ENCODE results near the gene EFCAB6. TPM values are rescaled to one million over a fixed set of nuclear protein-coding genes. Genes with fewer than 3 reads are reported as not detected.
A peak's percentile ranks its signal among the peaks of the same experiment; 100 is the strongest.

Gene EFCAB6
- total RNA-seq, 1 donor from 2014 or later: 3.6 TPM

DNA sequence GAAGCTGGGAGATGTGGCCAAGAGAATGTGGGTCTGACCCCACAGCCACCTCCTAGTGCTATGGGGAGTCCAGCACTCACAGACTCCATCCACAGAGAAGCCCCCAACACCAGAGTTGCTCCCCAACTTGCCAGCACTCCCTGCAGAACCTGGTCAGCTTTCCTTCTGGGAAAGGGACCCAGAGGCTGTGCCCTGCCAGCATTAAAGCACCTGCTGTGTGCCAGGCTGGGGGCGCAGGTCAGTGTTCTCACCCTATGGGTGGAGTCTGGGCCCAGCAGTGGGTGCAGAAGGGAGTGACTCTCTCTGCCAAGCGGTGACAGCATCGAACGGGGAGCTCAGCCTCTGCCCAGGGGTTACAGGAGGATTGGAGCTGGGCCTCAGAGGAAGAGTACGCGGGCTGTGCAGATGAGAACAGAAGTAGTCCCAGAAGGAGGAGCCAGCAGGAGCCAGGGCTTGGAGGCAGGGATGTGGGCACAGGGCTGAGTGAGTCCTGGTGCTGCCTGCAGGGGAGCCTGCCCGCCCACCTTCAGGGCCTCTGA lies 285.9 kb downstream of the EFCAB6 start:
- H3K9me3 ChIP-seq: no peaks in the 10 kb centered on the region
- no peak overlapping the region for H3K27ac ChIP-seq
- ATAC-seq (no peak), DNase-seq (peak; percentile 40)
- TF ChIP-seq, protein P1, sequence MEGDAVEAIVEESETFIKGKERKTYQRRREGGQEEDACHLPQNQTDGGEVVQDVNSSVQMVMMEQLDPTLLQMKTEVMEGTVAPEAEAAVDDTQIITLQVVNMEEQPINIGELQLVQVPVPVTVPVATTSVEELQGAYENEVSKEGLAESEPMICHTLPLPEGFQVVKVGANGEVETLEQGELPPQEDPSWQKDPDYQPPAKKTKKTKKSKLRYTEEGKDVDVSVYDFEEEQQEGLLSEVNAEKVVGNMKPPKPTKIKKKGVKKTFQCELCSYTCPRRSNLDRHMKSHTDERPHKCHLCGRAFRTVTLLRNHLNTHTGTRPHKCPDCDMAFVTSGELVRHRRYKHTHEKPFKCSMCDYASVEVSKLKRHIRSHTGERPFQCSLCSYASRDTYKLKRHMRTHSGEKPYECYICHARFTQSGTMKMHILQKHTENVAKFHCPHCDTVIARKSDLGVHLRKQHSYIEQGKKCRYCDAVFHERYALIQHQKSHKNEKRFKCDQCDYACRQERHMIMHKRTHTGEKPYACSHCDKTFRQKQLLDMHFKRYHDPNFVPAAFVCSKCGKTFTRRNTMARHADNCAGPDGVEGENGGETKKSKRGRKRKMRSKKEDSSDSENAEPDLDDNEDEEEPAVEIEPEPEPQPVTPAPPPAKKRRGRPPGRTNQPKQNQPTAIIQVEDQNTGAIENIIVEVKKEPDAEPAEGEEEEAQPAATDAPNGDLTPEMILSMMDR (IDR thresholded peaks at IDR 0.05): no peak
- H3K36me3 ChIP-seq: no peaks in the 10 kb centered on the region
- no peaks in the 10 kb centered on the region for H3K27me3 ChIP-seq
- intact Hi-C loops (cut with DNase I): no loop called here
- H3K4me1 ChIP-seq: no peaks in the 10 kb centered on the region
- no peak overlapping the region for H3K4me3 ChIP-seq

DNA sequence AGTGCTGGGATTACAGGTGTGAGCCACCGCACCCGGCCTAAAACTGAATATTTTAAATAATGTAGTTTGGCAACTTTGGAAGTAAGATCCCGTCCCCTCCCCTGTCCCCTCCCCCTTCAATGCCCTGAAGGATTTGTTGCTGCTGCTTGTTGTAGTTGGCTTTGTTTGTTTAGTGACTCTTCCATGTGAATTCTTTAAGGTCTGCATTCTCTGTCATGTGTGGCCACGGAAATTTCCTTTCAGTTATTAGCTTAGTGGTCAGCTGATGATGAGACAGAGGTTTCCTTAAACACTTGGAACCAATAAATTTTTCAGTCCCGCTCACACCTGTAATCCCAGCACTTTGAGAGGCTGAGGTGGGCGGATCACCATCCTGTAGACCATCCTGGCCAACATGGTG lies 290.4 kb downstream of the EFCAB6 start:
- ATAC-seq: no peak

DNA sequence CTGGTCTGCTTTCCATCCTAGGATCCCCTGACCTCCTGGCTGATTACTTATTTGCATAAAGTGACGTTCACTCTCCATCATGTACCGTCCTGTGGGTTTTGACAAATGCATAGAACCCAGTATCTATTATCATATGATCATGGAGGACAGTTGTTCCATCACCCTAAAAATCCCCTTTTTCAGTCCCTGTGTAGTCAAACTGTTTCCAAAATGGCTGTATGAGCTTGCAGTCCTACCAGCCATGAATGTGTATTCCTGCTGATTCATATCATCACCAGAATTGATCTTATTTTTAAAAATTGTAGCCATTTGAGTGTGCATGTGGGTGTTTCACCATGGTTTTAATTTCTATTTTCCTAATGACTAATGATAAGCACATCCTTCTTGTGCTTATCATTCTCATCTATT lies 291.5 kb downstream of the EFCAB6 start:
- no peaks in the 10 kb centered on the region for H3K36me3 ChIP-seq
- no peaks in the 10 kb centered on the region for H3K4me1 ChIP-seq
- no peak for ATAC-seq
- TF ChIP-seq, protein P1 (IDR thresholded peaks at IDR 0.05): no peak
- intact Hi-C loops (cut with DNase I): no loop called here
- H3K4me3 ChIP-seq: no peak overlapping the region
- no peak for DNase-seq
- no peaks in the 10 kb centered on the region for H3K9me3 ChIP-seq
- no peaks in the 10 kb centered on the region for H3K27me3 ChIP-seq
- no peak overlapping the region for H3K27ac ChIP-seq

More for the DNA sequence above, 290.4 kb downstream of the EFCAB6 start:
- H3K9me3 ChIP-seq: no peaks in the 10 kb centered on the region
- no peaks in the 10 kb centered on the region for H3K27me3 ChIP-seq
- DNase-seq: no peak
- H3K4me3 ChIP-seq: no peak overlapping the region
- intact Hi-C loops (cut with DNase I): no loop called here
- no peaks in the 10 kb centered on the region for H3K4me1 ChIP-seq
- TF ChIP-seq, protein P1 (IDR thresholded peaks at IDR 0.05): no peak
- H3K36me3 ChIP-seq: no peaks in the 10 kb centered on the region
- no peak overlapping the region for H3K27ac ChIP-seq

DNA sequence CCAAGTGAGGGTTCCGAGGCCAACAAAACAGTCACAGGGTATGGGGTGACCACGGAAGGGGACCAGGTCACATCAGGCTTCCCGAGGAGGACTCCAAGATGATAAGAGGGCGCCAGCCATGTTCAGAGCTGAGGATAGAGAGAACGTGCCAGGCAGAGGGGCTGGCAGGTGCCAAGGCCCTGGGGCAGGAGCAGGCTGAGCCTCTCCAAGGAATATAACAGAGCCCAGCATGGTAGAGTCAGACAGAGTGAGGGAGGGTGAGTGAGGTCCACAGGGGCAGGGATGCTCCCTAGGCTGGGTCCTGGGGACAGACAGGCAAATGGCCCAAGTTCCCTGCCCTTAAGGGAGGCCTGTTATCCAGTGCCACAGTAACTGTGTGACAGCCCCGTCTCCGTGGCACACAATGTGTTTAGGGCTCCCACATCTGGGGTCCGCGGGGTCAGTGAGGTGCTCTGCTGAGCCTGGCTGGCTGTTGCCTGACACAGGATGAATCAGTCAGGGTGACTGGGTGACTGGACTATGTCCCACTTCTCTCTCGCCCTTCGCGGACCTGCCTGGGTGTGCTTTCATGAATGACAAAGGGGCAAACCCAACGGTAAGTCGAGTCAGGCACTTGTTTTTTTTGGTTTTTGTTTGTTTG lies 295.0 kb downstream of the EFCAB6 start:
- intact Hi-C loops (cut with DNase I): no loop called here
- TF ChIP-seq, protein P1 (IDR thresholded peaks at IDR 0.05): no peak
- Histone ChIP-seq H3K36me3 (no peaks in the 10 kb centered on the region), H3K27ac (no peak overlapping the region), H3K27me3 (no peaks in the 10 kb centered on the region), H3K4me3 (no peak overlapping the region), H3K9me3 (no peaks in the 10 kb centered on the region), H3K4me1 (no peaks in the 10 kb centered on the region)
- ATAC-seq (no peak), DNase-seq (no peak)

DNA sequence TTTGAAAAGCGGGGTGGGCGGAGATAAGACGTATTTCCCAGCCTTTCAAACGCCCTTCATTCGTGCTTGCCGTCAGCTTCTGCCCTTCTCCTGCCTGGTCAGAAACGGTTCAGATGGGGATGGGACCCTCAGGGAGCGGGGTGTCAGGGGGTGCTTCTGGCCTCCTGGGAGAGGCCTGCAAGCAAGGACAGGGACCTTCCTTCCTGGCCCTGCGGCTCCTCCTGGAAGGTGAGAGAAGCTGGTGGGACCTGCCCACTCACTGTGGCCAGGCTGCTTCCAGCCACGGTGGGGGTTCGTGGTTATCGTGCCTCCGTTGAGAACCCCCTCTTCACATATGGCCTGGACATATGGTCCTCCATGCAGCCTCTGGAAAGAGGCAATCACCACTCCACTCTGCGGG lies 295.7 kb downstream of the EFCAB6 start:
- H3K27me3 ChIP-seq: no peaks in the 10 kb centered on the region
- no peaks in the 10 kb centered on the region for H3K9me3 ChIP-seq
- TF ChIP-seq, protein P1 (IDR thresholded peaks at IDR 0.05): no peak
- no peak overlapping the region for H3K4me3 ChIP-seq
- no peaks in the 10 kb centered on the region for H3K36me3 ChIP-seq
- intact Hi-C loops (cut with DNase I): no loop called here
- no peak overlapping the region for H3K27ac ChIP-seq
- no peaks in the 10 kb centered on the region for H3K4me1 ChIP-seq
- ATAC-seq (no peak), DNase-seq (no peak)

Measured in upper lobe of right lung (tissue), 1 donor.